AG09309 (cell line): ENCODE data around the gene ELMO1.

Source experiments
- DNase-seq: peaks from one replicate; pipeline ENCODE4 v3.0.0-alpha.2; 2010; ENCODE audit warnings: low read depth
- H3K4me3 ChIP-seq: 2 replicates; pipeline ENCODE4 v1.5.1; 2011; ENCODE audit warnings: mild to moderate bottlenecking, low read depth, low read length, moderate library complexity; ENCODE audit not compliant: control insufficient read depth
- TF ChIP-seq, protein P1 (sequence below): IDR thresholded peaks from 2 replicates; pipeline ENCODE4 v1.5.1; 2011; ENCODE audit warnings: mild to moderate bottlenecking, low read depth, low read length, inconsistent platforms; ENCODE audit not compliant: insufficient read depth, control insufficient read depth; ENCODE audit errors: missing control alignments

Gene ELMO1

DNA sequence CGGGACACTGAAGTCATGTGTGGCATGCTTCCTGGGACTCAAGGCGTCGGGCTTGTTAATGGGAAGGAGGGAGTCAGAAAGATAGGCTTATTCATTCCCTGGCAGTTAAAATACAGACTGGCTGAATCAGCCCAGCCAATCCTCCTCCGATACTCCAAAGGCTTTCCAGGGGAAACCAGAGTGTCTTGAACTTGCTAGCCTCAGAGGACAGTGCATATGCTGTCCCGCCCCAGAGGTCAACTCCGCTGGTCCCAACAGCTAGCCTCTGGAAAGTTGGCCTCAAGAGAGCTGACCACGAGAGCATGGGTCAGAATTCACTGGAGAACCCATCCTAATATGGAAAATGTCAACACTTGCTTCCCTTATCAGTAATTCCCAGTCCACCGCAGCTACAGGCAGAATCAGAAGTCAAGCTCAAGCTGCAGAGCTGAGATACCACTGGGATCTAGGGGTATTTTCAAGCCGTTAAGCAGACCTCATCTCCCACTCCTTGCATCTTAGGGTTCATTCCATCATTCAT is 43.0 kb downstream of the ELMO1 start:
- TF ChIP-seq, protein P1, sequence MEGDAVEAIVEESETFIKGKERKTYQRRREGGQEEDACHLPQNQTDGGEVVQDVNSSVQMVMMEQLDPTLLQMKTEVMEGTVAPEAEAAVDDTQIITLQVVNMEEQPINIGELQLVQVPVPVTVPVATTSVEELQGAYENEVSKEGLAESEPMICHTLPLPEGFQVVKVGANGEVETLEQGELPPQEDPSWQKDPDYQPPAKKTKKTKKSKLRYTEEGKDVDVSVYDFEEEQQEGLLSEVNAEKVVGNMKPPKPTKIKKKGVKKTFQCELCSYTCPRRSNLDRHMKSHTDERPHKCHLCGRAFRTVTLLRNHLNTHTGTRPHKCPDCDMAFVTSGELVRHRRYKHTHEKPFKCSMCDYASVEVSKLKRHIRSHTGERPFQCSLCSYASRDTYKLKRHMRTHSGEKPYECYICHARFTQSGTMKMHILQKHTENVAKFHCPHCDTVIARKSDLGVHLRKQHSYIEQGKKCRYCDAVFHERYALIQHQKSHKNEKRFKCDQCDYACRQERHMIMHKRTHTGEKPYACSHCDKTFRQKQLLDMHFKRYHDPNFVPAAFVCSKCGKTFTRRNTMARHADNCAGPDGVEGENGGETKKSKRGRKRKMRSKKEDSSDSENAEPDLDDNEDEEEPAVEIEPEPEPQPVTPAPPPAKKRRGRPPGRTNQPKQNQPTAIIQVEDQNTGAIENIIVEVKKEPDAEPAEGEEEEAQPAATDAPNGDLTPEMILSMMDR: no peak
- no peak overlapping the region for H3K4me3 ChIP-seq
- no peak for DNase-seq

DNA sequence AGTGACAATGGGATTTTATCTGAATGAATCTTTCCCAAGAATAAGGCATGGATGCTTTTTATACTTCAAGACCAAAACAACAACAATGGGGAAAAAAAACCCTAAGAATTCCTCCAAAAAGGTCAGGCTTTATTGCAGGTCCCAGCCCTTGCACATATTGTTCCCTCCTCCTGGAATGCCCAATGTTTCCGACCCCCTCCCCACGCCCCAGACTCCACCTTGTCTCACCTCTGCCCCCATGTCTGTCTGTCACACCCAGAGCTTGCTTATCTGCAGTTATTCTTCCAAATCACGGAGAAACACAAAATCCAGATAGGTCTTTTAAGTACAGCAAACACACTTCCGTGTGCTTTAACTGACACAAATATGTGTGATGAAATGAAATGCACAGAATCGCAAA is 43.5 kb downstream of the ELMO1 start:
- H3K4me3 ChIP-seq: no peak overlapping the region
- TF ChIP-seq, protein P1: no peak
- DNase-seq: no peak

DNA sequence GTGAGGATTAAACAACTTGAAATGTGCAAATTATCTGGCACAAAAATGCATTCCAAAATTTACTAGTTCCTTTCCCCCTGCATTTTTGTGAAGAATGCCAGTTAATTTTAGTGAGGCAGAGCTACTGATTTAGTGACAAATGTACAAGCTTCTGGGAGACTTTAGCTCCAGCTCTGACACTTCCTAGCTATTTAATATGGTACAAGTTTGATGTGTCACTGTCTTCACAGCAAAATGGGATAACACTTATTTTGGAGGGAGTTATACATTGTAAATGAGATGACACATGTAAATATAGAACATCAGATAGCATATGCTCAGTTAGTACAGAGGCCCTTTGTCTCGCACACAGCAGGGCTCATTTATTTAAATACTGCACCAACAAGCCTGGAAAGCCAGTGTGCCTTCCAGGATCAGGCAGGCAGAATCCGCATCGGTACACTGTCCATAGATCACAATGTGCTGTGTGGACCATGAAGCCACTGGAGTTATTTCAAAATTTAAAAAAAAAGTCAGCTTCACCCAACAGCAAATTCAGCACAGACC is 48.7 kb downstream of the ELMO1 start:
- no peak for DNase-seq
- TF ChIP-seq, protein P1: no peak
- H3K4me3 ChIP-seq: no peak overlapping the region

DNA sequence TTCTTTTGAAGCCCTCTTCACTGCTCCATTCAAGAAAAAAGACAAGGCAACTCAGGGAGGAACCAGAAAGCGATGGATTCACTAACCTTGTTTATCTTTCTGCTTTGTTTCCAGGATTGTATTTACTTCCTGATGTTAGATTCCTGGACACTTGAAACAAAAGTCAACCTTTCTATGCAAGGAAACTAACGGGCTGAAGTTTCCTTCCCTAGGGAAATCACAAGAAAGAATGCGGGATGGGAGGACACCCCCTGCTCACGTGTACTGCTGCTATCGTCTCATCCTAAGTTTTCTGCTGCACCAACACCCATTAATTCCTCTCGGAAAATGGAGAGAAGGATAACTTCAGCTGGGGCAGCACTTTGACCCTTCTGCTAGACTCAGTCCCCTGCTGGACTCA is 50.3 kb downstream of the ELMO1 start:
- TF ChIP-seq, protein P1: no peak

DNA sequence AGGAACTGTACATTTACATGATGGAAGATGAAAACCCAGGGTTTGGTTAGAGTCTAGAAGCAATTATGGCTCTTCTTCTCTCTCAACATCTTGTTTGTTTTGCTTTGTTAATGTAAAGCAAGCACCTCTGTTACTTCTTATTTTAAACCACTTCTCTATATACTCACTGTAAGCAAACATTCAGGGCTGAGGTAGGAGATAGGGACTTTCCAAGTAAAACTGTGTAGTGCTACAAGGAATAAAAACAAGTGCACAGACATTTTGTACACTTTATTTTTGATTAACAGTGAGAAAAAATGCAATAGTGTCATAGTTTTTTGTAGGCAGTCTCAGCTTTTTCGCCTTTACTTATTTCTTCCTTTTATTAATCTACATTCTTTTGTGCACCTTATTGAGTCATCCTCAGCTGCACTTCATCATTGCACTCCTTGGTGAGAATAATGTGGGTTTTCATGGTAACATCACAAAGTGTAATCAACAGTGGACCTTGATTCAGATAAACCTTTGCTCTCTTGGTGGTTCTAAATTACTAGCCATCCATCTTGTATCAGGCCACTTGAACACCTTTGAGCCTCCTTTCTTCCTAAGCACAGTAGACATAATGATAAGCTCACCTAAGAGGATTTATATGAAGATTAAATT is 52.9 kb downstream of the ELMO1 start:
- no peak for DNase-seq
- TF ChIP-seq, protein P1: no peak
- H3K4me3 ChIP-seq: no peak overlapping the region

More for the DNA sequence above, 50.3 kb downstream of the ELMO1 start:
- H3K4me3 ChIP-seq: no peak overlapping the region
- DNase-seq: no peak

DNA sequence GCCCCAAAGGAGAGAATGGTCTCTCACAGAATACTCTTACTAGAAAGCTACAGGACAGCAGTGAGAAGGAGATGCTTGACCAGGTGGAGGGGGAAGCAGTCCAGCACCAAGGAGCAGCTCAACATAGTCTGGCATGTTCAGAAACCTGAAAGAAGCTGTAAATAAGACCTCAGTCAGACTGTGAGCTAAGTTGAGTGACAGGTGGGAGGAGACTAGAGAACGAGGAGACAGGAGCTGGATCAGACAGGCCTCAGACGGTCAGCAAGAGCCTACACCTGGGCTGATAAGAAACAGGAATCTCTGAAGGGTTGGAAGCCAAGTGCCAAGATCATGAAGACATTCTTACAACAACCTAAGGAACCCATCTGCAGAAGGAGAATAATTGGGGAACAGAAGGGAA is 54.5 kb downstream of the ELMO1 start:
- DNase-seq: no peak
- TF ChIP-seq, protein P1: no peak
- H3K4me3 ChIP-seq: no peak overlapping the region
